Liver (tissue), 2 donors: ENCODE results near the gene MYO7A.

Experiments used
- CTCF ChIP-seq: fragments of 150-350 bp; IDR thresholded peaks from 2 replicates; pipeline ENCODE4 v1.5.1; 2017; ENCODE audit warnings: improper control_type of control experiment, low read depth, low read length; ENCODE audit not compliant: missing input control
- FOXA1 ChIP-seq: IDR thresholded peaks from 2 replicates; pipeline ENCODE4 v1.6.1; 2016; ENCODE audit warnings: antibody characterized with exemption
- donor health status: healthy.

- TF ChIP-seq CTCF, result no peak
- TF ChIP-seq FOXA1, result no peak
Measured at GRCh38 chr11:77179681-77180080, 51.6 kb downstream of the MYO7A start.
